ENCODE measurements around the gene ZDHHC3. TPM values are rescaled to one million over a fixed set of nuclear protein-coding genes. Genes with fewer than 3 reads are reported as not detected.

The ZDHHC3 gene
- total and polyA plus RNA-seq, 2 experiments from 2014 or later, result 60.3 to 62.0 TPM

DNA sequence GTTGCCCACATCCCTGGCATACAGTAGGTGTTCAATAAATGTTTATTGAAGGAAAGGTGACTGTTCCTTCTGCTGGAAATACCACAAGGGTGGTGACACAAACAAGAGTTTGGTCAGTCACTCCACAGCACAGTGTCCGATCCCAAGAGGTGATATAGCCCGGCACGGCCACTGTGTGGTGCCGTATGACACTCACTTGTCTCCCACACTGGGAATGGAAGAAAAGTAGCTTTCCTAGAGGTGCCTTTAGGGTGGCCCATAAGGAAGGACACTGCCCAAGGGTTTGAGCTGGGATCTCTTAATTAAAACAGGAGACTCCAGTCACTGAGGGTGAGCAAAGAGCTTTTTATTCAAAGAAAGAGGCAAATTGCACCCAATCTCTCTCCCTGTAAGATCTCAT, 61.0 kb downstream of the ZDHHC3 start:
- DNase-seq (ENCODE audit: low spot score), result peak; percentile 45

GRCh38 chr3:44913868-44914468, 62.0 kb downstream of the ZDHHC3 start:
- no peak overlapping the region for H3K27ac ChIP-seq
- DNase-seq (ENCODE audit: low spot score), result peak; percentile 84
- no peak overlapping the region for H3K4me2 ChIP-seq
- no peak overlapping the region for H3K4me3 ChIP-seq
- no peak overlapping the region for H2AFZ ChIP-seq
- H3K9me2 ChIP-seq (replicated peaks; ENCODE audit: insufficient read depth), result no peaks in the 10 kb centered on the region
- no peaks in the 10 kb centered on the region for H3K4me1 ChIP-seq (ENCODE audit: insufficient read depth)
- H4K20me1 ChIP-seq (ENCODE audit: insufficient read depth, poor library complexity, severe bottlenecking), result no peaks in the 10 kb centered on the region
- 36% methylated on average over 4 of the region's 4 CpGs for WGBS (ENCODE audit: low lambda C conversion rate, missing lambda C conversion rate)
- H3K79me2 ChIP-seq, result no peaks in the 10 kb centered on the region
- no peak for TF ChIP-seq EZH2phosphoT487 (IDR thresholded peaks at IDR 0.05; ENCODE audit: low read depth, severe bottlenecking, unreplicated experiment)
- TF ChIP-seq, protein P1, sequence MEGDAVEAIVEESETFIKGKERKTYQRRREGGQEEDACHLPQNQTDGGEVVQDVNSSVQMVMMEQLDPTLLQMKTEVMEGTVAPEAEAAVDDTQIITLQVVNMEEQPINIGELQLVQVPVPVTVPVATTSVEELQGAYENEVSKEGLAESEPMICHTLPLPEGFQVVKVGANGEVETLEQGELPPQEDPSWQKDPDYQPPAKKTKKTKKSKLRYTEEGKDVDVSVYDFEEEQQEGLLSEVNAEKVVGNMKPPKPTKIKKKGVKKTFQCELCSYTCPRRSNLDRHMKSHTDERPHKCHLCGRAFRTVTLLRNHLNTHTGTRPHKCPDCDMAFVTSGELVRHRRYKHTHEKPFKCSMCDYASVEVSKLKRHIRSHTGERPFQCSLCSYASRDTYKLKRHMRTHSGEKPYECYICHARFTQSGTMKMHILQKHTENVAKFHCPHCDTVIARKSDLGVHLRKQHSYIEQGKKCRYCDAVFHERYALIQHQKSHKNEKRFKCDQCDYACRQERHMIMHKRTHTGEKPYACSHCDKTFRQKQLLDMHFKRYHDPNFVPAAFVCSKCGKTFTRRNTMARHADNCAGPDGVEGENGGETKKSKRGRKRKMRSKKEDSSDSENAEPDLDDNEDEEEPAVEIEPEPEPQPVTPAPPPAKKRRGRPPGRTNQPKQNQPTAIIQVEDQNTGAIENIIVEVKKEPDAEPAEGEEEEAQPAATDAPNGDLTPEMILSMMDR (IDR thresholded peaks at IDR 0.05; ENCODE audit: poor library complexity), result peak; percentile 70
- H3K27me3 ChIP-seq, result no peaks in the 10 kb centered on the region
- no peaks in the 10 kb centered on the region for H3K9me3 ChIP-seq (ENCODE audit: low read depth)
- no peaks in the 10 kb centered on the region for H3K36me3 ChIP-seq (replicated peaks; ENCODE audit: insufficient read depth, low read depth)

More for the DNA sequence above, 61.0 kb downstream of the ZDHHC3 start:
- no peak for TF ChIP-seq EZH2 (IDR thresholded peaks at IDR 0.05; ENCODE audit: borderline replicate concordance)
- TF ChIP-seq, protein P1 (IDR thresholded peaks at IDR 0.05; ENCODE audit: poor library complexity), result no peak
- TF ChIP-seq EZH2phosphoT487 (IDR thresholded peaks at IDR 0.05; ENCODE audit: low read depth, severe bottlenecking, unreplicated experiment), result no peak
- WGBS (ENCODE audit: low lambda C conversion rate, missing lambda C conversion rate), result 70% methylated on average over 4 of the region's 4 CpGs
- Histone ChIP-seq H3K36me3 (replicated peaks; ENCODE audit: insufficient read depth, low read depth) (no peaks in the 10 kb centered on the region), H3K9me2 (replicated peaks; ENCODE audit: insufficient read depth) (no peaks in the 10 kb centered on the region), H3K4me2 (no peak overlapping the region), H3K9me3 (ENCODE audit: low read depth) (no peaks in the 10 kb centered on the region), H4K20me1 (ENCODE audit: insufficient read depth, poor library complexity, severe bottlenecking) (no peaks in the 10 kb centered on the region), H3K79me2 (no peaks in the 10 kb centered on the region), H3K27ac (no peak overlapping the region), H3K4me1 (ENCODE audit: insufficient read depth) (no peaks in the 10 kb centered on the region), H2AFZ (no peak overlapping the region), H3K27me3 (no peaks in the 10 kb centered on the region), H3K4me3 (no peak overlapping the region)

- Histone ChIP-seq H4K20me1 (ENCODE audit: insufficient read depth, poor library complexity, severe bottlenecking) (no peaks in the 10 kb centered on the region), H3K9me3 (ENCODE audit: low read depth) (no peaks in the 10 kb centered on the region), H3K79me2 (no peaks in the 10 kb centered on the region), H3K9me2 (replicated peaks; ENCODE audit: insufficient read depth) (no peaks in the 10 kb centered on the region), H3K27me3 (no peaks in the 10 kb centered on the region), H3K4me1 (ENCODE audit: insufficient read depth) (no peaks in the 10 kb centered on the region), H3K36me3 (replicated peaks; ENCODE audit: insufficient read depth, low read depth) (no peaks in the 10 kb centered on the region), H3K4me2 (no peak overlapping the region), H3K27ac (no peak overlapping the region), H3K4me3 (no peak overlapping the region), H2AFZ (no peak overlapping the region)
- no peak for DNase-seq (ENCODE audit: low spot score)
- 94% methylated on average over 3 of the region's 3 CpGs for WGBS (ENCODE audit: low lambda C conversion rate, missing lambda C conversion rate)
- TF ChIP-seq, protein P1 (IDR thresholded peaks at IDR 0.05; ENCODE audit: poor library complexity), result no peak
- TF ChIP-seq EZH2phosphoT487 (IDR thresholded peaks at IDR 0.05; ENCODE audit: low read depth, severe bottlenecking, unreplicated experiment) (no peak), EZH2 (IDR thresholded peaks at IDR 0.05; ENCODE audit: borderline replicate concordance) (no peak)
These were observed 65.3 kb downstream of the ZDHHC3 start for GRCh38 chr3:44910693-44911092.

All from hepatocyte (in vitro differentiated cells).